Measurements from ENCODE around the gene NUP210L. TPM values are rescaled to one million over a fixed set of nuclear protein-coding genes. Genes with fewer than 3 reads are reported as not detected.
"Not testable (repeated sequence)": the region's sequence is repeated elsewhere in the genome, so short reads cannot be mapped to it uniquely, and the experiment has no call there.

Gene NUP210L
- polyA plus RNA-seq, 2 of the 4 experiments (the other 2 are of a cell fraction), result not detected

GRCh38 chr1:154033697-154034096, 121.2 kb downstream of the NUP210L start:
- H3K4me1 ChIP-seq; FAIRE-seq; DNase-seq (ENCODE audit: low read depth in 1 of 2, low spot score in 1 of 2); H3K27ac ChIP-seq; H3K4me2 ChIP-seq; ATAC-seq; POLR2A ChIA-PET; H3K9me3 ChIP-seq; H3K4me3 ChIP-seq: not testable (repeated sequence)
- CTCF ChIA-PET, result interaction anchor here (1.0 to 1.6 kb wide), 3 partner anchors 15 to 237 kb away, joined by 3 to 4 read pairs (median 4); no protein-coding TSS in a partner anchor
- 36% methylated on average over 1 of the region's 1 CpG for WGBS (ENCODE audit: missing lambda C conversion rate)

GRCh38 chr1:154019940-154020339, 134.9 kb downstream of the NUP210L start:
- ChIA-PET CTCF (interaction anchor here (0.7 kb wide), 1 partner anchor 128 kb away, joined by 3 read pairs; no protein-coding TSS in a partner anchor), POLR2A (no interaction called here)
- DNase-seq (ENCODE audit: low read depth in 1 of 2, low spot score in 1 of 2), result no peak
- no peak for FAIRE-seq
- Histone ChIP-seq H3K4me2 (no peak overlapping the region), H3K4me1 (no peaks in the 10 kb centered on the region), H3K27ac (no peak overlapping the region), H3K9me3 (no peaks in the 10 kb centered on the region), H3K4me3 (no peak overlapping the region)
- WGBS (ENCODE audit: missing lambda C conversion rate), result 69% methylated on average over 1 of the region's 1 CpG
- TF ChIP-seq HOXA7 (CRISPR knock-in tag; IDR thresholded peaks at IDR 0.05), result no peak
- TF ChIP-seq, protein P1, sequence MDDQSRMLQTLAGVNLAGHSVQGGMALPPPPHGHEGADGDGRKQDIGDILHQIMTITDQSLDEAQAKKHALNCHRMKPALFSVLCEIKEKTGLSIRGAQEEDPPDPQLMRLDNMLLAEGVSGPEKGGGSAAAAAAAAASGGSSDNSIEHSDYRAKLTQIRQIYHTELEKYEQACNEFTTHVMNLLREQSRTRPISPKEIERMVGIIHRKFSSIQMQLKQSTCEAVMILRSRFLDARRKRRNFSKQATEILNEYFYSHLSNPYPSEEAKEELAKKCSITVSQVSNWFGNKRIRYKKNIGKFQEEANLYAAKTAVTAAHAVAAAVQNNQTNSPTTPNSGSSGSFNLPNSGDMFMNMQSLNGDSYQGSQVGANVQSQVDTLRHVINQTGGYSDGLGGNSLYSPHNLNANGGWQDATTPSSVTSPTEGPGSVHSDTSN (IDR thresholded peaks at IDR 0.05), result no peak
- no peak for TF ChIP-seq HEYL (CRISPR knock-in tag; IDR thresholded peaks at IDR 0.05)
- TF ChIP-seq ATOH8 (CRISPR knock-in tag; IDR thresholded peaks at IDR 0.05; ENCODE audit: low read depth), result no peak
- no peak for TF ChIP-seq RNF2 (IDR thresholded peaks at IDR 0.05; ENCODE audit: borderline replicate concordance, low read depth)
- TF ChIP-seq RFX5 (IDR thresholded peaks at IDR 0.05), result no peak
- TF ChIP-seq RCOR1 (IDR thresholded peaks at IDR 0.05; ENCODE audit: low read depth, low read length), result no peak
- TF ChIP-seq, protein P2, sequence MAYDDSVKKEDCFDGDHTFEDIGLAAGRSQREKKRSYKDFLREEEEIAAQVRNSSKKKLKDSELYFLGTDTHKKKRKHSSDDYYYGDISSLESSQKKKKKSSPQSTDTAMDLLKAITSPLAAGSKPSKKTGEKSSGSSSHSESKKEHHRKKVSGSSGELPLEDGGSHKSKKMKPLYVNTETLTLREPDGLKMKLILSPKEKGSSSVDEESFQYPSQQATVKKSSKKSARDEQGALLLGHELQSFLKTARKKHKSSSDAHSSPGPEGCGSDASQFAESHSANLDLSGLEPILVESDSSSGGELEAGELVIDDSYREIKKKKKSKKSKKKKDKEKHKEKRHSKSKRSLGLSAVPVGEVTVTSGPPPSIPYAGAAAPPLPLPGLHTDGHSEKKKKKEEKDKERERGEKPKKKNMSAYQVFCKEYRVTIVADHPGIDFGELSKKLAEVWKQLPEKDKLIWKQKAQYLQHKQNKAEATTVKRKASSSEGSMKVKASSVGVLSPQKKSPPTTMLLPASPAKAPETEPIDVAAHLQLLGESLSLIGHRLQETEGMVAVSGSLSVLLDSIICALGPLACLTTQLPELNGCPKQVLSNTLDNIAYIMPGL (CRISPR knock-in tag; IDR thresholded peaks at IDR 0.05; ENCODE audit: borderline replicate concordance), result no peak
- no peak for TF ChIP-seq CBX8 (IDR thresholded peaks at IDR 0.05)
- TF ChIP-seq FOXS1 (CRISPR knock-in tag; IDR thresholded peaks at IDR 0.05), result no peak
- no peak for TF ChIP-seq POLR2A (IDR thresholded peaks at IDR 0.05; ENCODE audit: low read length)
- no peak for TF ChIP-seq EP300 (IDR thresholded peaks at IDR 0.05)
- no peak for TF ChIP-seq RARB (CRISPR knock-in tag; IDR thresholded peaks at IDR 0.05)
- no peak for TF ChIP-seq ZNF302 (CRISPR knock-in tag; IDR thresholded peaks at IDR 0.05)
- TF ChIP-seq HOXB5 (CRISPR knock-in tag; IDR thresholded peaks at IDR 0.05), result no peak
- TF ChIP-seq MAFK (IDR thresholded peaks at IDR 0.05; ENCODE audit: partially characterized antibody), result no peak
- TF ChIP-seq GATA3 (IDR thresholded peaks at IDR 0.05; ENCODE audit: borderline replicate concordance), result no peak
- TF ChIP-seq CBX2 (IDR thresholded peaks at IDR 0.05; ENCODE audit: borderline replicate concordance, low read depth), result no peak
- no peak for TF ChIP-seq TP53 (CRISPR knock-in tag; IDR thresholded peaks at IDR 0.05)
- ATAC-seq, result no peak

- Histone ChIP-seq H3K9me3 (no peaks in the 10 kb centered on the region), H3K27ac (no peak overlapping the region), H3K4me2 (no peak overlapping the region), H3K4me3 (no peak overlapping the region), H3K4me1 (no peaks in the 10 kb centered on the region)
- ChIA-PET POLR2A (interaction anchor here (0.7 kb wide), 1 partner anchor 29 kb away, joined by 3 read pairs; no protein-coding TSS in a partner anchor), CTCF (interaction anchor here (0.7 to 1.3 kb wide), 2 partner anchors 14 to 129 kb away, joined by 3 read pairs; no protein-coding TSS in a partner anchor)
- ATAC-seq (no peak), DNase-seq (ENCODE audit: low read depth in 1 of 2, low spot score in 1 of 2) (no peak), FAIRE-seq (no peak)
- TF ChIP-seq RCOR1 (IDR thresholded peaks at IDR 0.05; ENCODE audit: low read depth, low read length) (no peak), ZC3H11A (IDR thresholded peaks at IDR 0.05) (no peak), CHD4 (IDR thresholded peaks at IDR 0.05; ENCODE audit: borderline replicate concordance) (no peak), CBX2 (IDR thresholded peaks at IDR 0.05; ENCODE audit: borderline replicate concordance, low read depth) (no peak), ELK1 (IDR thresholded peaks at IDR 0.05; ENCODE audit: low read depth, low read length) (no peak)
- TF ChIP-seq, protein P1 (IDR thresholded peaks at IDR 0.05), result no peak
- WGBS (ENCODE audit: missing lambda C conversion rate), result 67% methylated on average over 4 of the region's 4 CpGs
These were observed 135.6 kb downstream of the NUP210L start for GRCh38 chr1:154019269-154019668.
